Endothelial cell of umbilical vein (primary cell): Measurements from ENCODE around the gene VPS4A. TPM values are rescaled to one million over a fixed set of nuclear protein-coding genes. Genes with fewer than 3 reads are reported as not detected.

ENCODE experiments used
- BruUV-seq: library from RNA; stranded (reverse); fragments of 400-500 nt; replicated peaks from 2 replicates; lab custom pipeline; 2021; lab: Mats Ljungman, UMichigan
- CTCF ChIA-PET: fragments of 300-600, 350-600 bp; sonication (Branson Sonifier 250); formaldehyde crosslinking; loops from one replicate; lab custom pipeline; 2021; ENCODE audit warnings: antibody characterized with exemption, inconsistent platforms; lab: Charles Lee
- POLR2A ChIA-PET: fragments of 300-600, 350-600 bp; sonication (Branson Sonifier 250); formaldehyde crosslinking; loops from one replicate; lab custom pipeline; 2021; ENCODE audit warnings: antibody characterized with exemption, inconsistent platforms; lab: Charles Lee
- DNase-seq: peaks from one replicate; pipeline ENCODE4 v3.0.0-alpha.2; 2011; ENCODE audit warnings: low read depth, low spot score
- FAIRE-seq: peaks from 2 replicates; lab custom pipeline; 2011; peaks lifted over from hg19 to GRCh38; lab: Jason Lieb, UNC
- H2AFZ ChIP-seq: 2 replicates; pipeline ENCODE4 v1.6.0; 2012; ENCODE audit warnings: low read depth, low read length, control low read depth, inconsistent platforms
- H3K27ac ChIP-seq: 2 replicates; pipeline ENCODE4 v1.5.1; 2011; ENCODE audit warnings: low read depth, mild to moderate bottlenecking, control low read depth, low read length, moderate library complexity; ENCODE audit not compliant: insufficient read depth
- H3K27me3 ChIP-seq, 2 experiments: 2 replicates each; pipeline versions ENCODE4 v1.6.0 to v1.6.1; 2011; ENCODE audit warnings: low read length in 2 of 2, mixed read lengths in 1 of 2; ENCODE audit not compliant: control insufficient read depth in 2 of 2, insufficient read depth in 2 of 2
- H3K36me3 ChIP-seq, 2 experiments: 2 replicates in 1 of 2; 3 replicates in 1 of 2; pipeline ENCODE4 v1.5.1; 2011; ENCODE audit warnings: low read length in 2 of 2, mild to moderate bottlenecking in 1 of 2, moderate library complexity in 1 of 2; ENCODE audit not compliant: control insufficient read depth in 2 of 2, insufficient read depth in 2 of 2; ENCODE audit errors: extremely low read depth in 1 of 2
- H3K4me1 ChIP-seq: 3 replicates; pipeline ENCODE4 v1.5.1; 2011; ENCODE audit warnings: mild to moderate bottlenecking, low read length; ENCODE audit not compliant: control insufficient read depth, insufficient read depth; ENCODE audit errors: extremely low read depth
- H3K4me2 ChIP-seq: 2 replicates; pipeline ENCODE4 v1.6.1; 2011; ENCODE audit warnings: low read length, control low read depth, mixed read lengths; ENCODE audit not compliant: insufficient read depth
- H3K4me3 ChIP-seq, 3 experiments: fragments of 200-600 bp in 1 of 3; sonication (generic), shearing (Covaris generic) in 1 of 3; replicated peaks in 1 of 3; 2 replicates each; pipeline ENCODE4 v1.5.1; 2011 to 2016; ENCODE audit warnings: control low read depth in 3 of 3, low read length in 3 of 3, mild to moderate bottlenecking in 2 of 3, inconsistent platforms in 1 of 3, low read depth in 1 of 3, moderate library complexity in 1 of 3; ENCODE audit not compliant: insufficient read depth in 1 of 3
- H3K79me2 ChIP-seq: 2 replicates; pipeline ENCODE4 v1.6.0; 2012; ENCODE audit warnings: low read length, inconsistent platforms; ENCODE audit not compliant: control insufficient read depth, insufficient read depth
- H3K9ac ChIP-seq: replicated peaks from 2 replicates; pipeline ENCODE3; 2011; ENCODE audit warnings: low read length, control low read depth; ENCODE audit not compliant: insufficient read depth; ENCODE audit errors: extremely low read depth
- H3K9me1 ChIP-seq: replicated peaks from 3 replicates; pipeline ENCODE4 v1.6.0; 2011; ENCODE audit warnings: mild to moderate bottlenecking, low read length; ENCODE audit not compliant: control insufficient read depth, insufficient read depth; ENCODE audit errors: extremely low read depth
- H3K9me3 ChIP-seq: replicated peaks from 2 replicates; pipeline ENCODE4 v1.5.1; 2012; ENCODE audit warnings: low read length, inconsistent platforms; ENCODE audit not compliant: control insufficient read depth, insufficient read depth
- H4K20me1 ChIP-seq: replicated peaks from 2 replicates; pipeline ENCODE3; 2011; ENCODE audit warnings: mild to moderate bottlenecking, low read length; ENCODE audit not compliant: control insufficient read depth, insufficient read depth; ENCODE audit errors: extremely low read depth
- FOS ChIP-seq: IDR thresholded peaks from 2 replicates; pipeline ENCODE4 v1.6.1; 2011; ENCODE audit warnings: mild to moderate bottlenecking, low read length, moderate library complexity, borderline replicate concordance; ENCODE audit not compliant: insufficient read depth
- MYC ChIP-seq: IDR thresholded peaks from one replicate; pipeline ENCODE4 v1.6.1; 2011; ENCODE audit warnings: mild to moderate bottlenecking, low read depth, low read length
- POLR2AphosphoS5 ChIP-seq: IDR thresholded peaks from 2 replicates; pipeline ENCODE4 v1.6.1; 2012; ENCODE audit warnings: low read depth, mild to moderate bottlenecking, control low read depth, low read length, moderate library complexity; ENCODE audit not compliant: insufficient read depth
- dilution Hi-C: fragments of 300-500 bp; cut with MboI; formaldehyde crosslinking; loops from one replicate; pipeline ENCODE4 v1.15.0; 2019; ENCODE audit warnings: low sequenced_read_pairs; ENCODE audit not compliant: extremely low pct_ligation_motif_present
- intact Hi-C: fragments of 100-400 bp; cut with micrococcal nuclease; formaldehyde crosslinking; loops from one replicate; pipeline ENCODE4 v1.10.0; 2022
- polyA plus RNA-seq, 4 experiments: library from polyadenylated mRNA; depleted of rRNA in 3 of 4; stranded (reverse) in 3 of 4; unstranded in 1 of 4; fragments of >200 nt; gene quantifications; 2 replicates each; pipeline versions ENCODE4 v1.2.1 to v1.2.3, GENCODE V29; 2011 to 2012; ENCODE audit warnings: missing spikeins in 1 of 4
- total RNA-seq: library from RNA; stranded (reverse); gene quantifications from 2 replicates; pipeline ENCODE4 v1.2.3, GENCODE V29; 2021
- TF ChIP-seq, protein P1 (sequence below), 2 donors: IDR thresholded peaks; 1 replicate in 1 of 2; 2 replicates in 1 of 2; pipeline ENCODE4 v1.5.1; 2011; ENCODE audit warnings: low read length in 2 of 2, mild to moderate bottlenecking in 2 of 2, moderate library complexity in 2 of 2, control low read depth in 1 of 2, inconsistent platforms in 1 of 2, low read depth in 1 of 2; ENCODE audit not compliant: insufficient read depth in 1 of 2; ENCODE audit errors: extremely low read depth in 1 of 2

VPS4A gene
- total and polyA plus RNA-seq, 2 donors (not counting 3 experiments of a cell fraction or from before 2014, with no cell fraction given): 22.3 to 34.8 TPM

DNA sequence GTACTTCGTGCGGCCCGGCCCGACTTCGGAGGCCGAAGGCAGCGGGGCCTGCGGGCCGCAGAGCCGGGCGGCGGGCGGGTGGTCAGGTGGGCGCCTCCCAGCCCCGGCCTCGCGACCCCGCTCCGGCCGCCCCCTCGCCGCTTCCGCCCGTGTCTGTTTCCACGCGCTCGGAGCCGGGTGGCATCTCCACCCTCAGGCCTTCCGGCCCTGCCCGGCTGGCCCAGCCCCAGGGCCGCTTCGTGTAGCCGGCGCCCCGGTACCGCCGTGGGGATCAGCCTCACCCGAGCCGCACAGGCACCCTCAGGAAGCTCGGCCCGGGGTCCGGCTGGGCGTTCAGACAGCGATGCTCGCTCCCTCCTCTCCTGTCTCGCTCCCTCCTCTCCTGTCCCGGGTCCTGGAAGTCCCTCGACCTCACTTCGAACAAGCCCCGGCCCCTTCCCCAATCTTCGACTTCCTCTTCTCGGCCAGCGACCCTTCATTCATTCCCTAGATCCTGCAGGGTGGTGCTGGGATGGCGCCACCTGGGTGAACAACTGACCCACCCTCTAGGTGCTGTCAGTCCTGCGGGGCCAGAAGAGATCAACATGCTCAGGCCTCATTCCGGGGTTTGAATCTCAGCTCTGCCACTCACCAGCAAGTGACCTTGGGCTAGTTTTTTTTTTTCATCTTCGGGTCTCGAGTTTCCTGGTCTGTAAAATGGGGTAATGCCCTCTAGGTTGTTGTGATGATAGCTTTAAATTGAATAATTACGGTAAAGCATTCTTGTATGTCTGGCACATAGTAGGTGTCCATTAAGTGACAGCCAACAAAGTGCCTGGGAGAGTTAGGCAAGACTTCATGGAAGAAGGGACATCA lies 610 bp downstream of the VPS4A start:
- CTCF ChIA-PET: interaction anchor here (1.1 to 1.4 kb wide), 2 partner anchors 162 to 464 kb away, joined by 3 to 4 read pairs; no protein-coding TSS in a partner anchor
- Histone ChIP-seq H3K4me1 (peaks cover 10% of the 10 kb centered on the region), H3K9me3 (no peaks in the 10 kb centered on the region), H2AFZ (peak overlapping the region; percentile 28), H3K27me3 (no peaks in the 10 kb centered on the region), H4K20me1 (no peaks in the 10 kb centered on the region), H3K79me2 (peaks cover 40% of the 10 kb centered on the region), H3K9me1 (no peaks in the 10 kb centered on the region), H3K36me3 (peaks cover 10 to 19% of the 10 kb centered on the region in 2 experiments), H3K4me3 (peak overlapping the region; percentile 56 to 76 (median 59)), H3K9ac (peak overlapping the region; percentile 83), H3K4me2 (peak overlapping the region; percentile 90), H3K27ac (peak overlapping the region; percentile 30)
- intact Hi-C loops (loop anchor here (1.0 to 5.0 kb wide), 3 partner anchors 19 to 256 kb away; partner anchors contain the start of genes COG8, NFAT5, NIP7 and PDF), dilution Hi-C loops (no loop called here)
- BruUV-seq: TSS peak; percentile 26
- DNase-seq (no peak), FAIRE-seq (peak; percentile 60)
- POLR2A ChIA-PET: interaction anchor here (0.6 kb wide), 1 partner anchor 144 kb away, joined by 5 read pairs; no protein-coding TSS in a partner anchor
- no peak for TF ChIP-seq POLR2AphosphoS5
- TF ChIP-seq MYC: no peak
- TF ChIP-seq, protein P1, sequence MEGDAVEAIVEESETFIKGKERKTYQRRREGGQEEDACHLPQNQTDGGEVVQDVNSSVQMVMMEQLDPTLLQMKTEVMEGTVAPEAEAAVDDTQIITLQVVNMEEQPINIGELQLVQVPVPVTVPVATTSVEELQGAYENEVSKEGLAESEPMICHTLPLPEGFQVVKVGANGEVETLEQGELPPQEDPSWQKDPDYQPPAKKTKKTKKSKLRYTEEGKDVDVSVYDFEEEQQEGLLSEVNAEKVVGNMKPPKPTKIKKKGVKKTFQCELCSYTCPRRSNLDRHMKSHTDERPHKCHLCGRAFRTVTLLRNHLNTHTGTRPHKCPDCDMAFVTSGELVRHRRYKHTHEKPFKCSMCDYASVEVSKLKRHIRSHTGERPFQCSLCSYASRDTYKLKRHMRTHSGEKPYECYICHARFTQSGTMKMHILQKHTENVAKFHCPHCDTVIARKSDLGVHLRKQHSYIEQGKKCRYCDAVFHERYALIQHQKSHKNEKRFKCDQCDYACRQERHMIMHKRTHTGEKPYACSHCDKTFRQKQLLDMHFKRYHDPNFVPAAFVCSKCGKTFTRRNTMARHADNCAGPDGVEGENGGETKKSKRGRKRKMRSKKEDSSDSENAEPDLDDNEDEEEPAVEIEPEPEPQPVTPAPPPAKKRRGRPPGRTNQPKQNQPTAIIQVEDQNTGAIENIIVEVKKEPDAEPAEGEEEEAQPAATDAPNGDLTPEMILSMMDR (IDR thresholded peaks at IDR 0.05; ENCODE audit: extremely low read depth in 1 of 2, insufficient read depth in 1 of 2, low read depth in 1 of 2, low read length in 2 of 2): no peak
- no peak for TF ChIP-seq FOS
